GM12864 (cell line): Measurements from ENCODE around the gene GLT8D2.

Experiments used
- DNase-seq: peaks from one replicate; pipeline ENCODE4 v3.0.0-alpha.2; 2011; ENCODE audit warnings: low read depth
- H3K4me3 ChIP-seq: 2 replicates; pipeline ENCODE4 v1.5.1; 2011; ENCODE audit warnings: mild to moderate bottlenecking, low read depth, low read length, control low read depth
- TF ChIP-seq, protein P1 (sequence below): IDR thresholded peaks from 2 replicates; pipeline ENCODE4 v1.5.1; 2011; ENCODE audit warnings: low read depth, mild to moderate bottlenecking, moderate library complexity, low read length, control low read depth, inconsistent platforms; ENCODE audit errors: missing control alignments

The GLT8D2 gene

DNA sequence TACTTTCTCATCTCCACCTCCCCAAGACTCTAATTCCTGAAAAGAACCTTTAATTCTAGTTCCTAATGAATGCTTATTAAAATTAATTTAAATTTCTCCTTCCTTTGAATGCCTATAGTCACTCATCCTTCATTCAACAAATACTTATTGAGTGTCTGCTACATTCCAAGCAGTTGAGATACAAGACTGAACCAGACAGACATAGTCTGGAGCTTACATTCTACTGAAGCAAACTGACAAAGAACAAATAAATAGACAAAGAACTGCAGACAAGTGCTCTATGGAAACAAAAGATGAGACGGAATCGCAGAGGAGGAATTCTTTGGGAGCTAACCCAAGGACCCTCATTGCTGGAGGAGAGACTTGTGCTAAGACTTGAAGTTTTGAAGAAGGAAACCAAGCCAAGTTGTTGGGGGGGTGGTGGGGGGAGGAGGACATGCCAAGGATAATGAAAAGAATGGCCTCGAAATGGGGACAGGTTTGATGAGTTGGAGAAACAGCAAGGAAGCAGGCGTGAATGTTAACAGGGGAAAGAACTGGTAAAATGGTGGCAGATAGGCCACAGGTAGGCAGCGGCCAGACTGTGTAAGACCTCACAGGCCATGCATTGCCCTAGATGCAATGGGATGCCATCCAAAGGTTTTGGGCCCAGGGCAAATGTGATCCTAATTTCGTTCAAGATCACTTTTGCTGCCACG is 94.0 kb downstream of the GLT8D2 start:
- TF ChIP-seq, protein P1, sequence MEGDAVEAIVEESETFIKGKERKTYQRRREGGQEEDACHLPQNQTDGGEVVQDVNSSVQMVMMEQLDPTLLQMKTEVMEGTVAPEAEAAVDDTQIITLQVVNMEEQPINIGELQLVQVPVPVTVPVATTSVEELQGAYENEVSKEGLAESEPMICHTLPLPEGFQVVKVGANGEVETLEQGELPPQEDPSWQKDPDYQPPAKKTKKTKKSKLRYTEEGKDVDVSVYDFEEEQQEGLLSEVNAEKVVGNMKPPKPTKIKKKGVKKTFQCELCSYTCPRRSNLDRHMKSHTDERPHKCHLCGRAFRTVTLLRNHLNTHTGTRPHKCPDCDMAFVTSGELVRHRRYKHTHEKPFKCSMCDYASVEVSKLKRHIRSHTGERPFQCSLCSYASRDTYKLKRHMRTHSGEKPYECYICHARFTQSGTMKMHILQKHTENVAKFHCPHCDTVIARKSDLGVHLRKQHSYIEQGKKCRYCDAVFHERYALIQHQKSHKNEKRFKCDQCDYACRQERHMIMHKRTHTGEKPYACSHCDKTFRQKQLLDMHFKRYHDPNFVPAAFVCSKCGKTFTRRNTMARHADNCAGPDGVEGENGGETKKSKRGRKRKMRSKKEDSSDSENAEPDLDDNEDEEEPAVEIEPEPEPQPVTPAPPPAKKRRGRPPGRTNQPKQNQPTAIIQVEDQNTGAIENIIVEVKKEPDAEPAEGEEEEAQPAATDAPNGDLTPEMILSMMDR = no peak
- H3K4me3 ChIP-seq = peak overlapping the region; percentile 87
- no peak for DNase-seq

DNA sequence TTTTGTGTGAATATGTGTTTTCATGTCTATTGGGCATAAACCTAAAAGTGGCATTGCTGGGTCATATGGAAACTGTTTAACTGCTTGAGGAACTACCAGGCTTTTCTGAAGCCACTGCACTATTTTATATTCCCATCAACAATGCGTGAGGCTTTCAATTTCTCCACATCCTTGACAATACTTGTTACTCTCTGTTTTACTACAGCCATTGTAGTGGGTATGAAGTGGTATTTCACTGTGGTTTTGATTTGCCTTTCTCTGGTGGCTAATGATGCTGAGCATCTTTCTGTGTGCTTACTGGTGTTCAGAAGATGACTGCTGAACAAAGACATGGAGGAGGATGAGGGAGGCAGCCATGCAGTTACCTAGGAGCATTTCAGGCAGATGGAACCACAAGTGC is 97.5 kb downstream of the GLT8D2 start:
- no peak overlapping the region for H3K4me3 ChIP-seq
- no peak for DNase-seq
- TF ChIP-seq, protein P1 = no peak

DNA sequence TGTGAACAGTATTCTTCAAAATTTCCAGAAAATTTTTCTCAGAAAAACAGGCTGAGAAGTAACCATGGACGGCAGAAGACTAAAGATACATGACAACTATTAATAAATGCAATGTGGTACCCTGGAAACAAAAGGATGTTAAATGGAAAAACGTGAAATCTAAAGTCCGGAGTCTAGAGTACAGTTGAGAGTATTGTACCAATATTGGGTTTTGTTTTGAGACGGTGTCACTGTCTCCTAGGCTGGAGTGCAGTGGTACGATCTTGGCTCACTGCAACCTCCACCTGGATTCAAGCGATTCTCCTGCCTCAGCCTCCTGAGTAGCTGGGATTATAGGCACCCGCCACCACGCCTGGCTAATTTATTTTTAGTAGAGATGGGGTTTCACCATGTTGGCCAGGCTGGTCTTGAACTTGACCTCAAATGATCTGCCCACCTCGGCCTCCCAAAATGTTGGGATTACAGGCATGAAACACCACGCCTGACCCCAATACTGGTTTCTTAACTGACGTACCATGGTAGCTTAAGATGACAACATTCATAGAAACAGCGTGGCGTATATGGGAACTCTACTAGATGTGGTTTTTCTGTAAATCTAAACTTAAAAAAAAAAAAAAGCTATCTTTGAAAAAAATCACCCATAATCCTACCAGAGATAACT is 101.1 kb downstream of the GLT8D2 start:
- TF ChIP-seq, protein P1 = no peak
- no peak overlapping the region for H3K4me3 ChIP-seq
- DNase-seq = no peak

DNA sequence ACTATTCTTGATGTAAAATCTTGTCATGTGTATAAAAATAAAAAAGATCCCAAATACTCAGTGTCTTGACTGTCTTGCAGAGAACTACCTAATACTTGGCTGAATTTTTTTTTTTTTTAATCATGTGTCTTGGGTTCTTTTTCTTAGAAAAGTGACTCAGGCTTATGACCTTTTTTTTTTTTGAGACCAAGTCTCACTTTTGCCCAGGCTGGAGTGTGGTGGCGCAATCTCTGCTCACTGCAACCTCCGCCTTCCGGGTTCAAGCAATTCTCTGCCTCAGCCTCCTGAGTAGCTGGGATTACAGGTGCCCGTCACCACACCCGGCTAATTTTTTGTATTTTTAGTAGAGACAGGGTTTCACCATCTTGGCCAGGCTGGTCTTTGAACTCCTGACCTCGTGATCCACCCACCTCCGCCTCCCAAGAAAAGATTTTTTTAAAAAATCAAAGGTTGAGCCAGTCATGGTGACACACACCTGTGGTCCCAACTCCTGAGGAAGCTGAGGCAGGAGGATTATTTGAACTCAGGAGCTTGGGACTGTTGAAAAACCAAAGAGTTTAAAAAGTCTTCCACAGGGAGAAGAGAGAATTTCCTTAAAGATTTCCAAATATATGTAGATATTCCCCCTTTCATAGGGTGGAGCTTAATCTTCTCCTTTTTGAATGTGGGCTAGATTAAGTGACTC is 102.0 kb downstream of the GLT8D2 start:
- TF ChIP-seq, protein P1 = no peak
- DNase-seq = no peak

DNA sequence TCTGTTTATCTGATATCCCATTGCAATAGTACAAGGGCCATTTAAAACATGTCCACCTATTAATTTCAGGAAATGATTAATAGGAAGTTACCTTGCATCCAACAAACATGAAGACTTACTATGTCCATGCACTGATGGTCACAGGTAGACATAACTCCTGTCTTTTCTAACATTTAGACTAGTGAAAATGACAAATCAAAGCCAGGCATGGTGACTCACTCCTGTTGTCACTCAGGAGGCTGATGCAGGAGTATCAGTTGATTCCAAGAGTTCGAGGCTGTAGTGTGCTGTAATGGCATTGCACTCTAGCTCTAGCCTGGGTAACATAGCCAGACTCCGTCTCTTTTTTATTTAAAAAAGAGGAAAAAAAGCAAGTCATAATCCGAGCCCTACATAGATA is 105.0 kb downstream of the GLT8D2 start:
- TF ChIP-seq, protein P1 = no peak

More for the DNA sequence above, 102.0 kb downstream of the GLT8D2 start:
- H3K4me3 ChIP-seq = no peak overlapping the region

More for the DNA sequence above, 105.0 kb downstream of the GLT8D2 start:
- DNase-seq = no peak
- no peak overlapping the region for H3K4me3 ChIP-seq
